Measurements from ENCODE around the gene WNK2.
"Not testable (repeated sequence)": the region's sequence is repeated elsewhere in the genome, so short reads cannot be mapped to it uniquely, and the experiment has no call there.

The WNK2 gene

GRCh38 chr9:93240891-93241334 is 57.0 kb downstream of the WNK2 start:
- FAIRE-seq: no peak

- no peak for FAIRE-seq
These were observed 59.2 kb downstream of the WNK2 start for GRCh38 chr9:93243112-93243511.

- FAIRE-seq: no peak
These were observed 60.2 kb downstream of the WNK2 start for GRCh38 chr9:93244101-93244500.

GRCh38 chr9:93244510-93245436 is 60.8 kb downstream of the WNK2 start:
- FAIRE-seq: no peak

- no peak for FAIRE-seq
These were observed 61.6 kb downstream of the WNK2 start for GRCh38 chr9:93245437-93245970.

GRCh38 chr9:93246111-93246510 is 62.2 kb downstream of the WNK2 start:
- no peak for FAIRE-seq

- FAIRE-seq: no peak
These were observed 62.6 kb downstream of the WNK2 start for GRCh38 chr9:93246526-93246925.

- FAIRE-seq: no peak
These were observed 63.3 kb downstream of the WNK2 start for GRCh38 chr9:93247099-93247865.

GRCh38 chr9:93247892-93248291 is 64.0 kb downstream of the WNK2 start:
- FAIRE-seq: no peak

- no peak for FAIRE-seq
These were observed 64.6 kb downstream of the WNK2 start for GRCh38 chr9:93248386-93249040.

GRCh38 chr9:93250185-93250584 is 66.2 kb downstream of the WNK2 start:
- FAIRE-seq: no peak

GRCh38 chr9:93251309-93251708 is 67.4 kb downstream of the WNK2 start:
- not testable (repeated sequence) for FAIRE-seq

- FAIRE-seq: no peak
These were observed 68.3 kb downstream of the WNK2 start for GRCh38 chr9:93252116-93252780.

GRCh38 chr9:93252781-93253530 is 69.0 kb downstream of the WNK2 start:
- FAIRE-seq: no peak

- FAIRE-seq: no peak
These were observed 69.7 kb downstream of the WNK2 start for GRCh38 chr9:93253633-93254032.

GRCh38 chr9:93254061-93254481 is 70.1 kb downstream of the WNK2 start:
- no peak for FAIRE-seq

GRCh38 chr9:93254806-93255493 is 71.0 kb downstream of the WNK2 start:
- no peak for FAIRE-seq

- no peak for FAIRE-seq
These were observed 71.5 kb downstream of the WNK2 start for GRCh38 chr9:93255494-93255867.

GRCh38 chr9:93255994-93256877 is 72.3 kb downstream of the WNK2 start:
- FAIRE-seq: no peak

All from A204.1 (cell line).